ENCODE data around the gene ARPP21. TPM values are rescaled to one million over a fixed set of nuclear protein-coding genes. Genes with fewer than 3 reads are reported as not detected.
A peak's percentile ranks its signal among the peaks of the same experiment; 100 is the strongest.
"Not testable (repeated sequence)": the region's sequence is repeated elsewhere in the genome, so short reads cannot be mapped to it uniquely, and the experiment has no call there.

Gene ARPP21
- total RNA-seq, 1 experiment from 2014 or later = 10.2 TPM

DNA sequence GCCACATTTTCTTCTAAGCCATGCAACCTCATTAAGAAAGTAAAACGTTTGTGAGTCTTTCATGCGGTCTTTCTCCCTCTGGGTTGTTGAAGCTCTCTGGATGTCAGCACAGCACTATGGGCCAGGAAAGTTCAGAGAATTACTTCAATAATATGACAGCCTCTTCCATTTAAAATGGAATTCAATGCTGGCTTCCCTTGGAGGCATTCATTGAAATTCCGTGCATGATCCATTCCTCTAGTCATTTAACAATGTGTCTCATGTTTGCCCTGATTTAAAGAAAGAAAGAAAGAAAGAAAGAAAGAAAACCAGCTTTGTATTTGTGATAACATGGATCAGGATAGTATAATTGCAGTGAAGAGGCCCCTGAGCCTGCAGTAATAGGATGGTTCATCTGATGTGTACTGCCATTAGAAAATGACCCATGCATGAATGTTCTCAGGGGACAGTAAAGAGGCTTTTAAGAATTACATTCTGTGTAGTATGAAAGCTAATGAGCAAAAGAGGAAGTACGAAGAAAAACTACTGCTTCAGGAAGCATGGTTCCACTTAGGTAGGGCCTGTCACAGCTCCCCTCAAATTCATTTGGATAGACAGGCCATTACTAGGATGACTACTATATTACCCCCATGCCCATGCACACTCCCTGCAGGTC lies 146.0 kb downstream of the ARPP21 start:
- Histone ChIP-seq H3K36me3 (no peaks in the 10 kb centered on the region), H3K4me3 (no peak overlapping the region), H3K9me3 (replicated peaks) (no peaks in the 10 kb centered on the region), H3K27me3 (no peaks in the 10 kb centered on the region), H3K27ac (no peak overlapping the region), H3K4me1 (no peaks in the 10 kb centered on the region)
- no peak for DNase-seq

GRCh38 chr3:35787936-35788335 lies 148.6 kb downstream of the ARPP21 start:
- H3K4me3 ChIP-seq = no peak overlapping the region
- H3K4me1 ChIP-seq = no peaks in the 10 kb centered on the region
- H3K9me3 ChIP-seq (replicated peaks) = no peaks in the 10 kb centered on the region
- no peak for DNase-seq
- H3K27me3 ChIP-seq = no peaks in the 10 kb centered on the region
- no peaks in the 10 kb centered on the region for H3K36me3 ChIP-seq
- no peak overlapping the region for H3K27ac ChIP-seq

GRCh38 chr3:35789042-35789831 lies 149.9 kb downstream of the ARPP21 start:
- no peaks in the 10 kb centered on the region for H3K9me3 ChIP-seq (replicated peaks)
- no peak overlapping the region for H3K27ac ChIP-seq
- H3K27me3 ChIP-seq = no peaks in the 10 kb centered on the region
- no peak for DNase-seq
- H3K36me3 ChIP-seq = no peaks in the 10 kb centered on the region
- no peaks in the 10 kb centered on the region for H3K4me1 ChIP-seq
- H3K4me3 ChIP-seq = no peak overlapping the region

DNA sequence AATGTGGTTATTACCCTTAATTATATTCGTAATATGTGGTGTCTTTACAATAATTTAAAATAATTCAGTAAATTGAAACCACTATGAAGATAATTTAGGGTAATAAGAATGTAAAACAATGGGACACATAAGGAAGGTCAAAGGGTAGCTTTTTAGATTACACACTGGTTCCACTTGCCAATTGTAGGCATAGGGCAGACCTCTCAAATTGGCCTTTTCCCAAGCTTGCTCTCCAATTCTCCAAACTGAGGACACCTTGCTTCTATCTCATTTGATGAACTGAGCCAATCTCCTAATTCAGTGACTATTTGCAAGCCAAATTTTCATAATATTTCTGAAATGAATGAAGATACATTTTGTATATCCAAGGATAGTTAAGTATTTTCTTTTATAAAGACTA lies 151.4 kb downstream of the ARPP21 start:
- Histone ChIP-seq H3K27me3 (no peaks in the 10 kb centered on the region), H3K4me3 (no peak overlapping the region), H3K27ac (no peak overlapping the region), H3K9me3 (replicated peaks) (no peaks in the 10 kb centered on the region), H3K4me1 (no peaks in the 10 kb centered on the region), H3K36me3 (no peaks in the 10 kb centered on the region)
- DNase-seq = no peak

GRCh38 chr3:35793667-35794066 lies 154.3 kb downstream of the ARPP21 start:
- Histone ChIP-seq H3K4me1 (no peaks in the 10 kb centered on the region), H3K4me3 (no peak overlapping the region), H3K27me3 (no peaks in the 10 kb centered on the region), H3K36me3 (no peaks in the 10 kb centered on the region), H3K9me3 (replicated peaks) (no peaks in the 10 kb centered on the region), H3K27ac (no peak overlapping the region)
- no peak for DNase-seq

GRCh38 chr3:35800960-35801459 lies 161.7 kb downstream of the ARPP21 start:
- no peak overlapping the region for H3K27ac ChIP-seq
- no peaks in the 10 kb centered on the region for H3K9me3 ChIP-seq (replicated peaks)
- no peak for DNase-seq
- no peak overlapping the region for H3K4me3 ChIP-seq
- H3K4me1 ChIP-seq = no peaks in the 10 kb centered on the region
- no peaks in the 10 kb centered on the region for H3K27me3 ChIP-seq
- H3K36me3 ChIP-seq = no peaks in the 10 kb centered on the region

GRCh38 chr3:35814531-35814930 lies 175.2 kb downstream of the ARPP21 start:
- no peaks in the 10 kb centered on the region for H3K27me3 ChIP-seq
- no peak overlapping the region for H3K4me3 ChIP-seq
- no peaks in the 10 kb centered on the region for H3K4me1 ChIP-seq
- no peak overlapping the region for H3K27ac ChIP-seq
- DNase-seq = no peak
- H3K36me3 ChIP-seq = no peaks in the 10 kb centered on the region
- H3K9me3 ChIP-seq (replicated peaks) = no peaks in the 10 kb centered on the region

DNA sequence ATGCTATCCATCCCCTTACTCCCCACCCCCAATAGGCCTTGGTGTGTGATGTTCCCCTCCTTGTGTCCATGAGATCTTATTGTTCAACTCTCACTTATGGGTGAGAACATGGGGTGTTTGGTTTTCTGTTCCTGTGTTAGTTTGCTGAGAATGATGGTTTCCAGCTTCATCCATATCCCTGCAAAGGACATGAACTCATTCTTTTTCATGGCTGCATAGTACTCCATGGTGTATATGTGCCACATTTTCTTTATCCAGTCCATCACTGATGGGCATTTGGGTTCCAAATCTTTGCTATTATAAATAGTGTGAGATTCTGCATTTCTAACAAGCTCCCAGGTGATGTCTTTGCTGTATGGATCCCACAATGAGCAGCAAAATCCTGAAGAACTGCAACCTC lies 176.5 kb downstream of the ARPP21 start:
- not testable (repeated sequence) for H3K27ac ChIP-seq; H3K4me3 ChIP-seq; H3K9me3 ChIP-seq (replicated peaks); H3K36me3 ChIP-seq; H3K4me1 ChIP-seq; H3K27me3 ChIP-seq; DNase-seq

GRCh38 chr3:35817216-35817615 lies 177.9 kb downstream of the ARPP21 start:
- no peaks in the 10 kb centered on the region for H3K27me3 ChIP-seq
- H3K36me3 ChIP-seq = no peaks in the 10 kb centered on the region
- no peaks in the 10 kb centered on the region for H3K4me1 ChIP-seq

GRCh38 chr3:35832140-35832571 lies 192.8 kb downstream of the ARPP21 start:
- peak; percentile 78 to 91 for DNase-seq

More at GRCh38 chr3:35817216-35817615, 177.9 kb downstream of the ARPP21 start:
- DNase-seq = peak in 1 of 2 experiments; percentile 1
- Histone ChIP-seq H3K9me3 (replicated peaks) (no peaks in the 10 kb centered on the region), H3K27ac (no peak overlapping the region), H3K4me3 (no peak overlapping the region)

More at GRCh38 chr3:35832140-35832571, 192.8 kb downstream of the ARPP21 start:
- H3K27ac ChIP-seq = peak overlapping the region; percentile 61
- H3K9me3 ChIP-seq (replicated peaks) = no peaks in the 10 kb centered on the region
- H3K4me1 ChIP-seq = peaks cover 16% of the 10 kb centered on the region
- H3K27me3 ChIP-seq = no peaks in the 10 kb centered on the region
- no peak overlapping the region for H3K4me3 ChIP-seq
- H3K36me3 ChIP-seq = no peaks in the 10 kb centered on the region

All from SJCRH30 (cell line).